ENCODE measurements around the gene RXRA. TPM values are rescaled to one million over a fixed set of nuclear protein-coding genes. Genes with fewer than 3 reads are reported as not detected.

The RXRA gene
- total and polyA plus RNA-seq, 2 donors (not counting 3 experiments of a cell fraction or from before 2014, with no cell fraction given) = 15.4 to 37.4 TPM

GRCh38 chr9:134357631-134358025, 31.4 kb downstream of the RXRA start:
- dilution Hi-C loops (cut with MboI; ENCODE audit: extremely low pct_ligation_motif_present, low sequenced_read_pairs) = no loop called here
- TF ChIP-seq EZH2 (IDR thresholded peaks at IDR 0.05; ENCODE audit: borderline replicate concordance, low read depth, low read length, severe bottlenecking) (no peak), POLR2AphosphoS5 (IDR thresholded peaks at IDR 0.05; ENCODE audit: insufficient read depth, low read depth, low read length) (no peak), MYC (IDR thresholded peaks at IDR 0.05; ENCODE audit: low read depth, low read length) (no peak), JUN (IDR thresholded peaks at IDR 0.05; ENCODE audit: borderline replicate concordance, insufficient read depth, insufficient read length, low read depth) (no peak), FOS (IDR thresholded peaks at IDR 0.05; ENCODE audit: borderline replicate concordance, insufficient read depth, low read length) (no peak), POLR2A (IDR thresholded peaks at IDR 0.05; ENCODE audit: low read depth, low read length) (no peak), MAX (IDR thresholded peaks at IDR 0.05; ENCODE audit: insufficient read depth, insufficient read length) (no peak), GATA2 (IDR thresholded peaks at IDR 0.05; ENCODE audit: insufficient read depth, insufficient read length, low read depth, low read length) (no peak)
- TF ChIP-seq, protein P1, sequence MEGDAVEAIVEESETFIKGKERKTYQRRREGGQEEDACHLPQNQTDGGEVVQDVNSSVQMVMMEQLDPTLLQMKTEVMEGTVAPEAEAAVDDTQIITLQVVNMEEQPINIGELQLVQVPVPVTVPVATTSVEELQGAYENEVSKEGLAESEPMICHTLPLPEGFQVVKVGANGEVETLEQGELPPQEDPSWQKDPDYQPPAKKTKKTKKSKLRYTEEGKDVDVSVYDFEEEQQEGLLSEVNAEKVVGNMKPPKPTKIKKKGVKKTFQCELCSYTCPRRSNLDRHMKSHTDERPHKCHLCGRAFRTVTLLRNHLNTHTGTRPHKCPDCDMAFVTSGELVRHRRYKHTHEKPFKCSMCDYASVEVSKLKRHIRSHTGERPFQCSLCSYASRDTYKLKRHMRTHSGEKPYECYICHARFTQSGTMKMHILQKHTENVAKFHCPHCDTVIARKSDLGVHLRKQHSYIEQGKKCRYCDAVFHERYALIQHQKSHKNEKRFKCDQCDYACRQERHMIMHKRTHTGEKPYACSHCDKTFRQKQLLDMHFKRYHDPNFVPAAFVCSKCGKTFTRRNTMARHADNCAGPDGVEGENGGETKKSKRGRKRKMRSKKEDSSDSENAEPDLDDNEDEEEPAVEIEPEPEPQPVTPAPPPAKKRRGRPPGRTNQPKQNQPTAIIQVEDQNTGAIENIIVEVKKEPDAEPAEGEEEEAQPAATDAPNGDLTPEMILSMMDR (IDR thresholded peaks at IDR 0.05; ENCODE audit: extremely low read depth in 1 of 2, insufficient read depth in 1 of 2, low read depth in 1 of 2, low read length in 2 of 2) = no peak

More at GRCh38 chr9:134357631-134358025, 31.4 kb downstream of the RXRA start:
- peaks cover 2% of the 10 kb centered on the region for H3K79me2 ChIP-seq (ENCODE audit: control insufficient read depth, insufficient read depth, low read length)
- intact Hi-C loops (cut with micrococcal nuclease) = no loop called here
- ChIA-PET CTCF (interaction anchor here (1.0 kb wide), 1 partner anchor 86 kb away, joined by 3 read pairs; no protein-coding TSS in a partner anchor), POLR2A (no interaction called here)
- H3K9me3 ChIP-seq (replicated peaks; ENCODE audit: control insufficient read depth, insufficient read depth, low read length) = no peaks in the 10 kb centered on the region
- H3K4me1 ChIP-seq (ENCODE audit: control insufficient read depth, extremely low read depth, insufficient read depth, low read length) = peaks cover 10% of the 10 kb centered on the region
- H3K4me2 ChIP-seq (ENCODE audit: insufficient read depth, low read length) = no peak overlapping the region
- H3K36me3 ChIP-seq (ENCODE audit: control insufficient read depth in 2 of 2, extremely low read depth in 1 of 2, insufficient read depth in 2 of 2, low read length in 2 of 2) = no peaks in the 10 kb centered on the region
- no peaks in the 10 kb centered on the region for H3K9me1 ChIP-seq (replicated peaks; ENCODE audit: control insufficient read depth, extremely low read depth, insufficient read depth, low read length)
- no peak overlapping the region for H2AFZ ChIP-seq (ENCODE audit: low read depth, low read length)
- no peak overlapping the region for H3K9ac ChIP-seq (replicated peaks; ENCODE audit: extremely low read depth, insufficient read depth, low read length)
- no peak overlapping the region for H3K4me3 ChIP-seq (replicated peaks in 1 of 3; ENCODE audit: insufficient read depth in 1 of 3, low read depth in 1 of 3, low read length in 3 of 3)
- H3K27me3 ChIP-seq (ENCODE audit: control insufficient read depth in 2 of 2, insufficient read depth in 2 of 2, low read length in 2 of 2) = no peaks in the 10 kb centered on the region
- DNase-seq (ENCODE audit: low read depth, low spot score) (no peak), FAIRE-seq (no peak)
- no peaks in the 10 kb centered on the region for H4K20me1 ChIP-seq (replicated peaks; ENCODE audit: control insufficient read depth, extremely low read depth, insufficient read depth, low read length)
- H3K27ac ChIP-seq (ENCODE audit: insufficient read depth, low read depth, low read length) = no peak overlapping the region
- BruUV-seq (replicated peaks) = no TSS peak

Measured in endothelial cell of umbilical vein (primary cell).